Heart left ventricle (tissue), 13 donors: ENCODE results near the gene BICC1.

Experiments
- POLR2A ChIP-seq, 2 donors: fragments of 450-650 bp; IDR thresholded peaks; one replicate each; pipeline ENCODE4 v1.6.1; 2017; ENCODE audit warnings: antibody characterized with exemption in 2 of 2, mild to moderate bottlenecking in 2 of 2, moderate library complexity in 2 of 2
- TF ChIP-seq, protein P1 (sequence below), 12 donors: fragments of 200-600 bp; sonication (generic) in 4 of 12; IDR thresholded peaks; one replicate each; pipeline versions ENCODE4 v1.5.0 to v1.8.0; 2018 to 2022; ENCODE audit warnings: antibody characterized with exemption in 12 of 12, mild to moderate bottlenecking in 5 of 12
- donor health status: ischemic (EF 13 %, LVEDD 7.1; RV severe dilation, severe dysfunction).
- donor health status: DM: no; HTN: yes; CAD: no.
- donor health status: DM: no; HTN: no; CAD: no.
- donor health status: ischemic (EF 25% LVEDD 6.9; RV normal size, moderate dysfunction).
- donor health status: ischemic (EF 25% LVEDD 5.7; RV mildly dilated, moderate dysfunction).
- donor health status: ischemic (EF 35%, LVEDD 5.7; RV mildly dilated, moderate dysfunction).
- donor health status: nonischemic (EF 11% LVEDD 7.7; RV severe dilation, severe dysfunction).
- donor health status: DM: yes; HTN: yes; CAD: no.
- donor health status: PGD.
- donor health status: ischemic (EF 29% LVEDD 5.4; RV normal size, mild dysfunction).
- donor health status: nonischemic (EF 23%, LVEDD 6.1; RV moderate dilation, normal function).

- TF ChIP-seq POLR2A (IDR thresholded peaks at IDR 0.05), result no peak
- TF ChIP-seq, protein P1, sequence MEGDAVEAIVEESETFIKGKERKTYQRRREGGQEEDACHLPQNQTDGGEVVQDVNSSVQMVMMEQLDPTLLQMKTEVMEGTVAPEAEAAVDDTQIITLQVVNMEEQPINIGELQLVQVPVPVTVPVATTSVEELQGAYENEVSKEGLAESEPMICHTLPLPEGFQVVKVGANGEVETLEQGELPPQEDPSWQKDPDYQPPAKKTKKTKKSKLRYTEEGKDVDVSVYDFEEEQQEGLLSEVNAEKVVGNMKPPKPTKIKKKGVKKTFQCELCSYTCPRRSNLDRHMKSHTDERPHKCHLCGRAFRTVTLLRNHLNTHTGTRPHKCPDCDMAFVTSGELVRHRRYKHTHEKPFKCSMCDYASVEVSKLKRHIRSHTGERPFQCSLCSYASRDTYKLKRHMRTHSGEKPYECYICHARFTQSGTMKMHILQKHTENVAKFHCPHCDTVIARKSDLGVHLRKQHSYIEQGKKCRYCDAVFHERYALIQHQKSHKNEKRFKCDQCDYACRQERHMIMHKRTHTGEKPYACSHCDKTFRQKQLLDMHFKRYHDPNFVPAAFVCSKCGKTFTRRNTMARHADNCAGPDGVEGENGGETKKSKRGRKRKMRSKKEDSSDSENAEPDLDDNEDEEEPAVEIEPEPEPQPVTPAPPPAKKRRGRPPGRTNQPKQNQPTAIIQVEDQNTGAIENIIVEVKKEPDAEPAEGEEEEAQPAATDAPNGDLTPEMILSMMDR (IDR thresholded peaks at IDR 0.05), result no peak
These were observed 129.0 kb downstream of the BICC1 start for GRCh38 chr10:58641708-58642107.
